HCT116 (cell line): ENCODE measurements around the gene LPAR3.

ENCODE experiments used
- MAX ChIP-seq: IDR thresholded peaks from 2 replicates; pipeline ENCODE4 v1.6.1; 2012
- POLR2AphosphoS5 ChIP-seq: IDR thresholded peaks from 2 replicates; pipeline ENCODE4 v1.6.1; 2011; ENCODE audit warnings: mild to moderate bottlenecking, low read depth, low read length, moderate library complexity
- TF ChIP-seq, protein P1 (sequence below), 3 experiments: fragments of 200-600 bp in 1 of 3; sonication (generic) in 1 of 3; IDR thresholded peaks in 2 of 3; conservative IDR thresholded peaks in 1 of 3; 2 replicates each; pipeline ENCODE4 v1.5.1; 2012 to 2017; ENCODE audit warnings: low read depth in 2 of 3, low read length in 2 of 3, antibody characterized with exemption in 1 of 3, borderline replicate concordance in 1 of 3, control low read depth in 1 of 3, mild to moderate bottlenecking in 1 of 3, mixed read lengths in 1 of 3, mixed run types in 1 of 3, moderate library complexity in 1 of 3; ENCODE audit not compliant: insufficient read depth in 1 of 3
- TF ChIP-seq, protein P2 (sequence below): IDR thresholded peaks from 2 replicates; pipeline ENCODE4 v1.6.1; 2012; ENCODE audit warnings: low read depth

DNA sequence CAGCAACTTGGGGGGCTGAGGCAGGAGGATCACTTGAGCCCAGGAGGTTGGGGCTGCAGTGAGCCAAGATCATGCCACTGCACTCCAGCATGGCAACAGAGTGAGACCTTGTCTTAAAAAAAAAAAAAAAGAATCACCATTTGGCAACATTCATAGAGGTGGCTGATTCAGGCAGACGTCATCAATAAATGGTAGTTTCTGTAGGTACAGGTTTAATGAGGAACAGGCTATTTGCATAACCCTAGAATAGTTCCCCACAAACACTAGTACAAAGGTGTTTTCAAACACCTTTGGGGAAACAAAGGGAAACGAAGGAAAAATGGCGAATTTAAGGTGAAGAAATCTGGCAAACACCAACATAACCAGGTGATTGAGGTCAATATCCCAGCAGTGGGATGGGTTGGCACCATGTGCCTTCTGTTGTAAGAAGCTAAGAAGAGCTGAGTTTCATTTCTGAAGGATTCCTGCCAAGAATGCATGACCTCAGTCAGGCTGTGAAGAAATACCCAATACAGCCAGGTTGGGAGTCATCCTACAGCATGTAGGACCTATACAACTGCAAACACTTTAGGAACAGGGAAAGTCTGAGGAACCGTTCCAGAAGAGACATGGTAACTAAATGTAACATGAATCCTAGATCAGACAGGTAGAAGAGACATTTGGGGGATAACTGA is 5.6 kb downstream of the LPAR3 start:
- TF ChIP-seq POLR2AphosphoS5 (no peak), MAX (no peak)
- TF ChIP-seq, protein P1, sequence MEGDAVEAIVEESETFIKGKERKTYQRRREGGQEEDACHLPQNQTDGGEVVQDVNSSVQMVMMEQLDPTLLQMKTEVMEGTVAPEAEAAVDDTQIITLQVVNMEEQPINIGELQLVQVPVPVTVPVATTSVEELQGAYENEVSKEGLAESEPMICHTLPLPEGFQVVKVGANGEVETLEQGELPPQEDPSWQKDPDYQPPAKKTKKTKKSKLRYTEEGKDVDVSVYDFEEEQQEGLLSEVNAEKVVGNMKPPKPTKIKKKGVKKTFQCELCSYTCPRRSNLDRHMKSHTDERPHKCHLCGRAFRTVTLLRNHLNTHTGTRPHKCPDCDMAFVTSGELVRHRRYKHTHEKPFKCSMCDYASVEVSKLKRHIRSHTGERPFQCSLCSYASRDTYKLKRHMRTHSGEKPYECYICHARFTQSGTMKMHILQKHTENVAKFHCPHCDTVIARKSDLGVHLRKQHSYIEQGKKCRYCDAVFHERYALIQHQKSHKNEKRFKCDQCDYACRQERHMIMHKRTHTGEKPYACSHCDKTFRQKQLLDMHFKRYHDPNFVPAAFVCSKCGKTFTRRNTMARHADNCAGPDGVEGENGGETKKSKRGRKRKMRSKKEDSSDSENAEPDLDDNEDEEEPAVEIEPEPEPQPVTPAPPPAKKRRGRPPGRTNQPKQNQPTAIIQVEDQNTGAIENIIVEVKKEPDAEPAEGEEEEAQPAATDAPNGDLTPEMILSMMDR (IDR thresholded peaks at IDR 0.05 in 2 of 3, conservative IDR thresholded peaks at IDR 0.05 in 1 of 3; ENCODE audit: borderline replicate concordance in 1 of 3, insufficient read depth in 1 of 3, low read depth in 2 of 3, low read length in 2 of 3) = no peak
- TF ChIP-seq, protein P2, sequence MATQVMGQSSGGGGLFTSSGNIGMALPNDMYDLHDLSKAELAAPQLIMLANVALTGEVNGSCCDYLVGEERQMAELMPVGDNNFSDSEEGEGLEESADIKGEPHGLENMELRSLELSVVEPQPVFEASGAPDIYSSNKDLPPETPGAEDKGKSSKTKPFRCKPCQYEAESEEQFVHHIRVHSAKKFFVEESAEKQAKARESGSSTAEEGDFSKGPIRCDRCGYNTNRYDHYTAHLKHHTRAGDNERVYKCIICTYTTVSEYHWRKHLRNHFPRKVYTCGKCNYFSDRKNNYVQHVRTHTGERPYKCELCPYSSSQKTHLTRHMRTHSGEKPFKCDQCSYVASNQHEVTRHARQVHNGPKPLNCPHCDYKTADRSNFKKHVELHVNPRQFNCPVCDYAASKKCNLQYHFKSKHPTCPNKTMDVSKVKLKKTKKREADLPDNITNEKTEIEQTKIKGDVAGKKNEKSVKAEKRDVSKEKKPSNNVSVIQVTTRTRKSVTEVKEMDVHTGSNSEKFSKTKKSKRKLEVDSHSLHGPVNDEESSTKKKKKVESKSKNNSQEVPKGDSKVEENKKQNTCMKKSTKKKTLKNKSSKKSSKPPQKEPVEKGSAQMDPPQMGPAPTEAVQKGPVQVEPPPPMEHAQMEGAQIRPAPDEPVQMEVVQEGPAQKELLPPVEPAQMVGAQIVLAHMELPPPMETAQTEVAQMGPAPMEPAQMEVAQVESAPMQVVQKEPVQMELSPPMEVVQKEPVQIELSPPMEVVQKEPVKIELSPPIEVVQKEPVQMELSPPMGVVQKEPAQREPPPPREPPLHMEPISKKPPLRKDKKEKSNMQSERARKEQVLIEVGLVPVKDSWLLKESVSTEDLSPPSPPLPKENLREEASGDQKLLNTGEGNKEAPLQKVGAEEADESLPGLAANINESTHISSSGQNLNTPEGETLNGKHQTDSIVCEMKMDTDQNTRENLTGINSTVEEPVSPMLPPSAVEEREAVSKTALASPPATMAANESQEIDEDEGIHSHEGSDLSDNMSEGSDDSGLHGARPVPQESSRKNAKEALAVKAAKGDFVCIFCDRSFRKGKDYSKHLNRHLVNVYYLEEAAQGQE = no peak
